Endometrial microvascular endothelial cells (primary cell): ENCODE measurements around the gene NEURL4. TPM values are rescaled to one million over a fixed set of nuclear protein-coding genes. Genes with fewer than 3 reads are reported as not detected.

Source experiments
- in situ Hi-C: cut with HindIII; loops from 2 replicates; pipeline ENCODE4 v1.10.0; 2017; ENCODE audit warnings: low sequenced_read_pairs, low pct_unique_long_range_greater_than_20kb; ENCODE audit errors: inconsistent ontology term
- total RNA-seq: library from RNA; depleted of rRNA; stranded (reverse); fragments of >200 nt; gene quantifications from one replicate; pipeline ENCODE4 v1.2.3, GENCODE V29; 2015; ENCODE audit errors: inconsistent ontology term

Gene NEURL4
- total RNA-seq, 1 donor from 2014 or later: 15.1 TPM

GRCh38 chr17:7327056-7327455 lies 2.1 kb downstream of the NEURL4 start:
- in situ Hi-C loops: no loop called here

- in situ Hi-C loops: no loop called here
Observed at GRCh38 chr17:7326186-7326585, 2.9 kb downstream of the NEURL4 start.

GRCh38 chr17:7325031-7325528 lies 4.1 kb downstream of the NEURL4 start:
- in situ Hi-C loops: no loop called here

GRCh38 chr17:7324438-7324779 lies 4.7 kb downstream of the NEURL4 start:
- in situ Hi-C loops: no loop called here

GRCh38 chr17:7323731-7324437 lies 5.3 kb downstream of the NEURL4 start:
- in situ Hi-C loops: no loop called here

GRCh38 chr17:7322520-7323194 lies 6.5 kb downstream of the NEURL4 start:
- in situ Hi-C loops: no loop called here

GRCh38 chr17:7321466-7321865 lies 7.7 kb downstream of the NEURL4 start:
- in situ Hi-C loops: no loop called here

- in situ Hi-C loops: no loop called here
Observed at GRCh38 chr17:7318121-7318860, 10.8 kb downstream of the NEURL4 start.

GRCh38 chr17:7317161-7317803 lies 11.9 kb downstream of the NEURL4 start:
- in situ Hi-C loops: no loop called here

GRCh38 chr17:7315570-7316235 lies 13.4 kb downstream of the NEURL4 start:
- in situ Hi-C loops: no loop called here

GRCh38 chr17:7314719-7315569 lies 14.2 kb downstream of the NEURL4 start, which contains the start of gene GPS2:
TSS of gene GPS2 (minus strand) at chr17:7315360. CDS start at chr17:7315052, 308 bp downstream.
- in situ Hi-C loops: no loop called here

- in situ Hi-C loops: no loop called here
Observed at GRCh38 chr17:7313890-7314718, 15.0 kb downstream of the NEURL4 start.

GRCh38 chr17:7313088-7313889 lies 15.8 kb downstream of the NEURL4 start:
- in situ Hi-C loops: no loop called here

- in situ Hi-C loops: no loop called here
Observed at GRCh38 chr17:7312432-7313087, 16.6 kb downstream of the NEURL4 start.

GRCh38 chr17:7311110-7311705 lies 17.9 kb downstream of the NEURL4 start:
- in situ Hi-C loops: no loop called here
